ENCODE measurements around the gene GCAT. TPM values are rescaled to one million over a fixed set of nuclear protein-coding genes. Genes with fewer than 3 reads are reported as not detected.

Gene GCAT
- total and polyA plus RNA-seq, 2 of the 13 experiments (the other 11 are each of a cell fraction or from before 2014, with no cell fraction given): 28.0 to 50.3 TPM

GRCh38 chr22:37762389-37762836 is 45.3 kb upstream of the GCAT start (continued):
- TF ChIP-seq YY1 (IDR thresholded peaks at IDR 0.05; ENCODE audit: insufficient read depth, insufficient replicate concordance, low read depth, low read length) (no peak), PATZ1 (CRISPR knock-in tag; IDR thresholded peaks at IDR 0.05) (no peak), PAXIP1 (CRISPR knock-in tag; conservative IDR thresholded peaks at IDR 0.05) (no peak; the same call in 1 of the 2 replicates), DPF2 (CRISPR knock-in tag; IDR thresholded peaks at IDR 0.05; ENCODE audit: borderline replicate concordance, low read depth) (no peak), NCOR1 (IDR thresholded peaks at IDR 0.05; ENCODE audit: borderline replicate concordance, low read length) (peak; percentile 39; the same call in 1 of the 2 replicates), ZNF687 (CRISPR knock-in tag; IDR thresholded peaks at IDR 0.05) (peak; percentile 33), HNF4A (CRISPR knock-in tag; IDR thresholded peaks at IDR 0.05) (peak; percentile 76)
